HUES64 (cell line): ENCODE data around the gene NASP.

Experiments used
- H3K27ac ChIP-seq: 2 replicates; pipeline ENCODE4 v1.7.0; 2013; ENCODE audit warnings: low read depth, low read length, inconsistent platforms
- H3K27me3 ChIP-seq: 2 replicates; pipeline ENCODE4 v1.6.1; 2013; ENCODE audit warnings: mild to moderate bottlenecking, low read length; ENCODE audit not compliant: insufficient read depth
- H3K36me3 ChIP-seq: 2 replicates; pipeline ENCODE4 v1.6.1; 2013; ENCODE audit warnings: mild to moderate bottlenecking, low read length; ENCODE audit not compliant: insufficient read depth
- H3K4me1 ChIP-seq: 2 replicates; pipeline ENCODE4 v1.6.1; 2013; ENCODE audit warnings: mild to moderate bottlenecking, low read length, moderate library complexity; ENCODE audit not compliant: insufficient read depth
- H3K4me3 ChIP-seq: 2 replicates; pipeline ENCODE4 v1.5.1; 2013; ENCODE audit warnings: mild to moderate bottlenecking, low read length, moderate library complexity
- H3K9ac ChIP-seq: 2 replicates; pipeline ENCODE4 v1.6.1; 2013; ENCODE audit warnings: mild to moderate bottlenecking, low read depth, low read length
- H3K9me3 ChIP-seq: 2 replicates; pipeline ENCODE4 v1.6.1; 2013; ENCODE audit warnings: low read depth, low read length; ENCODE audit not compliant: insufficient read depth
- WGBS: fragments of 150-250, 120-280 bp; methylation state at CpG from one replicate; pipeline ENCODE4 v1.1.7; 2013; ENCODE audit warnings: missing lambda C conversion rate; 5-methylcytosine and 5-hydroxymethylcytosine counted together

NASP gene

DNA sequence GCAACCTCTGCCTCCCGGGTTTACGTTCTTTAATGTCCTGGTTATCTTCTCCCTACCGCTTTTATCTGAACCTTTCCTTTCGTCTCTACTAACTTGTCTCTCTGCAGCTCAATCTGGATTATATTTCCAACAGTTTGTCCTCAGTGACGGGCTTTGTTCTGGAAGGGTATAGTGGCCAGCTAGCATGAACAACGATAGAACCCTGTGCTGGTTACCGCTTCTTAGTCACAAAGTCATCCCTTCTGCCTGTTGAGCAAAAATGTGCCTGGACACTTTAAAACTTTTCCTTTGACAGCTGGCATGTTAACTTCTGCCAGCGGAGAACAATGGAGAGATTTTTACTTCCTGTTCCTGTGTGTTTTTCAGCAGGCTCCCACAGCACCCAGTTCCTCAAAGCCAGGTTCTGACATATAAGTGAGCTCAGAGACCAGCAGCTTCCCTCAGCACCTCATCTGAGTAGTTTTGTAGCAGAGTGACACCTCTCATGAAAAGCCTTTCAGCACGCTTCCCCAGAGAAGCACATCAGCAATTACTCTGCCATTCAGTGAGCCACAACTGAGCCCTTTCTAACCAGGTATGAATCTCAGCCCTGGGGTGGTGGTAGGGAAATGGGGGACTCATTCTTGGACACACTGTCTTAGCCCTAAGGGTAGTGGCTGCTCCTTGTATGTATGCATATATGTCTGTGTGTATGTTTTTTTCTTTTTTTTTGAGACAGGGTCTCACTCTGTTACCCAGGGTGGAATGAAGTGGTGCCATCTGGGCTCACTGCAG is 63.6 kb downstream of the NASP start:
- Histone ChIP-seq H3K36me3 (peaks cover 94% of the 10 kb centered on the region), H3K4me3 (no peak overlapping the region), H3K27ac (no peak overlapping the region), H3K9me3 (no peaks in the 10 kb centered on the region), H3K4me1 (no peaks in the 10 kb centered on the region), H3K9ac (no peak overlapping the region), H3K27me3 (no peaks in the 10 kb centered on the region)
- WGBS = 95% methylated on average over 9 of the region's 9 CpGs

GRCh38 chr1:45654540-45655280 is 70.9 kb downstream of the NASP start:
- 95% methylated on average over 10 of the region's 12 CpGs for WGBS
- Histone ChIP-seq H3K4me3 (no peak overlapping the region), H3K27ac (no peak overlapping the region)

GRCh38 chr1:45656573-45657226 is 72.9 kb downstream of the NASP start:
- no peaks in the 10 kb centered on the region for H3K4me1 ChIP-seq
- no peaks in the 10 kb centered on the region for H3K27me3 ChIP-seq
- no peaks in the 10 kb centered on the region for H3K9me3 ChIP-seq
- H3K36me3 ChIP-seq = peaks cover 99% of the 10 kb centered on the region
- 99% methylated on average over 3 of the region's 3 CpGs for WGBS
- no peak overlapping the region for H3K4me3 ChIP-seq
- H3K9ac ChIP-seq = no peak overlapping the region
- H3K27ac ChIP-seq = no peak overlapping the region

More at GRCh38 chr1:45654540-45655280, 70.9 kb downstream of the NASP start:
- H3K27me3 ChIP-seq = no peaks in the 10 kb centered on the region
- no peaks in the 10 kb centered on the region for H3K4me1 ChIP-seq
- peaks cover 100% of the 10 kb centered on the region for H3K36me3 ChIP-seq
- no peaks in the 10 kb centered on the region for H3K9me3 ChIP-seq
- H3K9ac ChIP-seq = no peak overlapping the region

GRCh38 chr1:45658171-45658570 is 74.3 kb downstream of the NASP start:
- H3K27me3 ChIP-seq = no peaks in the 10 kb centered on the region
- 94% methylated on average over 2 of the region's 2 CpGs for WGBS
- no peaks in the 10 kb centered on the region for H3K9me3 ChIP-seq
- H3K27ac ChIP-seq = no peak overlapping the region
- H3K4me3 ChIP-seq = no peak overlapping the region
- H3K36me3 ChIP-seq = peaks cover 84% of the 10 kb centered on the region
- H3K4me1 ChIP-seq = no peaks in the 10 kb centered on the region
- H3K9ac ChIP-seq = no peak overlapping the region

- 100% methylated on average over 2 of the region's 2 CpGs for WGBS
- Histone ChIP-seq H3K27ac (no peak overlapping the region), H3K9me3 (no peaks in the 10 kb centered on the region), H3K4me1 (no peaks in the 10 kb centered on the region), H3K4me3 (no peak overlapping the region), H3K27me3 (no peaks in the 10 kb centered on the region), H3K36me3 (peaks cover 74% of the 10 kb centered on the region), H3K9ac (no peak overlapping the region)
Measured at GRCh38 chr1:45659222-45659621, 75.4 kb downstream of the NASP start.

GRCh38 chr1:45660336-45660735 is 76.5 kb downstream of the NASP start:
- no peak overlapping the region for H3K9ac ChIP-seq
- peaks cover 63% of the 10 kb centered on the region for H3K36me3 ChIP-seq
- no peak overlapping the region for H3K4me3 ChIP-seq
- H3K4me1 ChIP-seq = no peaks in the 10 kb centered on the region
- no peaks in the 10 kb centered on the region for H3K27me3 ChIP-seq
- H3K27ac ChIP-seq = no peak overlapping the region
- H3K9me3 ChIP-seq = no peaks in the 10 kb centered on the region
- WGBS = 95% methylated on average over 2 of the region's 2 CpGs

GRCh38 chr1:45666836-45667235 is 83.0 kb downstream of the NASP start:
- Histone ChIP-seq H3K27me3 (no peaks in the 10 kb centered on the region), H3K9me3 (no peaks in the 10 kb centered on the region), H3K4me1 (no peaks in the 10 kb centered on the region), H3K9ac (no peak overlapping the region), H3K36me3 (peaks cover 2% of the 10 kb centered on the region), H3K4me3 (no peak overlapping the region), H3K27ac (no peak overlapping the region)
- 100% methylated on average over 1 of the region's 2 CpGs for WGBS

DNA sequence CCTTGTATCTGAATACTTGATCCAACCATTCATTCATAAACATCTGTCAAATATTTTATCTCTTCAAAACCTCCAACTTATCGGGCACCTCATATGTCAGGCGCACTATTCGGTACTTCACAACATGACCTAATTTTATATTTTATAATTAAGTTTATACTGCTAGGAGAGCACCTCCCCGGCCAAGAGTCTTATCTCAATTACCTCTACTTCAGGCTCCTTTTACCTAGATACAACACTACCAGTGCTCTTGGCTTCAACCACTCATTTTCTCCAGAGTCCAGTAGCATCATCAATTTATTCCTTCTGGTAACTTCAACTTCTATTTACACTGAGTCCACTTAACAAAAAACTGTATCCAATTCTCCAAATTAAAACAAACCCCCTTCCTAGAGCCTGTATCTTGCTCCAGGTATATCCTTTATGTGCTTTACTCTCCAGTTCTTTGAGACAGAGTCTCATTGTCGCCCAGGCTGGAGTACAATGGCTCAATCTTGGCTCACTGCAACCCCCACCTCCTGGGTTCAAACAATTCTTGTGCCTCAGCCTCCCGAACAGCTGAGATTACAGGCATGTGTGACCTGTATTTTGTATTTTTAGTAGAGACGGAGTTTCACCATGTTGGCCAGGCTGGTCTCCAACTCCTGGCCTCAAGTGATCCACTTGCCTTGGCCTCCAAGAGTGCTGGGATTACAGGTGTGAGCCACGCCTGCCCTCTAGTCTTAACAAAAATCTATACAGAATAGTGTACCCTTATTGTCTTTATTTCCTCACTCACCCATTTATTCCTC is 83.7 kb downstream of the NASP start:
- H3K9ac ChIP-seq = no peak overlapping the region
- H3K27me3 ChIP-seq = no peaks in the 10 kb centered on the region
- no peak overlapping the region for H3K4me3 ChIP-seq
- 88% methylated on average over 8 of the region's 8 CpGs for WGBS
- H3K9me3 ChIP-seq = no peaks in the 10 kb centered on the region
- peaks cover 2% of the 10 kb centered on the region for H3K36me3 ChIP-seq
- H3K4me1 ChIP-seq = no peaks in the 10 kb centered on the region
- H3K27ac ChIP-seq = no peak overlapping the region
